ENCODE data around the gene SLC35E2B. TPM values are rescaled to one million over a fixed set of nuclear protein-coding genes. Genes with fewer than 3 reads are reported as not detected.
"Not testable (repeated sequence)": the region's sequence is repeated elsewhere in the genome, so short reads cannot be mapped to it uniquely, and the experiment has no call there.

Gene SLC35E2B
- total and polyA plus RNA-seq, 4 donors, result 8.1 to 53.5 (median 28.6) TPM

DNA sequence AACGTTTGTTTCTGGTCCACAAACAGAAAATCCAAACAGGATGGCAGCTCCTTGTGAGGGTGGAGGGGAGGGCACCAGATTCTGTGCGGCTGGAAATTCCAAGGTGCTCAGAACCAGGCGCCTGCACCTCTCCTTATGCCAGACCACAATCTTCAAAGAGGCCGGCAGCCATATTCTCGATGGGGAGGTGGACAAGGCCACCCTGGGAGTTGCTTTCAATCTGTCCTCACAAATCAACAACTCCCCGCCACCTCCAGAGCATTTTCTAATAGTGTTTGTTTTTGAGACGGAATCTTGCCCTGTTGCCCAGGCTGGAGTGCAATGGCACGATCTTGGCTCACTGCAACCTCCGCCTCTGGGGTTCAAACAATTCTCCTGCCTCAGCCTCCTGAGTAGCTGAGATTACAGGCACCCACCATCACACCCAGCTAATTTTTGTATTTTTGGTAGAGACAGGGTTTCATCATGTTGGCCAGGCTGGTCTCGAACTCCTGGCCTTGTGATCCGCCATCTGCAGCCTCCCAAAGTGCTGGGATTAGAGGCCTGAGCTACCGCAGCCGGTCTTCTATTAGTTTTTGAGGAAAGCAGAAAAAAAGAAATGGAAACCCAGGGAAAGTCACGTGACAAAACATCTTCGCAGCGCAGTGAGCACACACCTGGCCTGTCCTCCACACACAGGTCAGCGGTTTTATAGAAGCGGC is 36.7 kb upstream of the SLC35E2B start:
- WGBS, 2 donors, result 84 to 90% methylated on average over 8 to 17 of the region's 18 CpGs
- not testable (repeated sequence) for H3K9me3 ChIP-seq (ENCODE audit: control insufficient read depth, low read length); ATAC-seq (ENCODE audit: low FRiP score); H3K36me3 ChIP-seq (ENCODE audit: control insufficient read depth in 1 of 2, insufficient read depth in 2 of 2, low read length in 1 of 2); H3K4me1 ChIP-seq (ENCODE audit: control insufficient read depth in 1 of 2, insufficient read depth in 2 of 2, low read length in 2 of 2); H3K4me3 ChIP-seq (ENCODE audit: low read length in 2 of 2); H3K27me3 ChIP-seq (ENCODE audit: control insufficient read depth in 1 of 2, insufficient read depth in 2 of 2, low read length in 1 of 2); H3K27ac ChIP-seq (ENCODE audit: low read depth in 1 of 2, low read length in 2 of 2)
- DNase-seq, result peak in 1 of 2 donors; percentile 44
- intact Hi-C loops (cut with DNase I), result loop anchor here in 1 of 2 donors (10.0 kb wide), 1 partner anchor 64 kb away; no protein-coding TSS in a partner anchor

DNA sequence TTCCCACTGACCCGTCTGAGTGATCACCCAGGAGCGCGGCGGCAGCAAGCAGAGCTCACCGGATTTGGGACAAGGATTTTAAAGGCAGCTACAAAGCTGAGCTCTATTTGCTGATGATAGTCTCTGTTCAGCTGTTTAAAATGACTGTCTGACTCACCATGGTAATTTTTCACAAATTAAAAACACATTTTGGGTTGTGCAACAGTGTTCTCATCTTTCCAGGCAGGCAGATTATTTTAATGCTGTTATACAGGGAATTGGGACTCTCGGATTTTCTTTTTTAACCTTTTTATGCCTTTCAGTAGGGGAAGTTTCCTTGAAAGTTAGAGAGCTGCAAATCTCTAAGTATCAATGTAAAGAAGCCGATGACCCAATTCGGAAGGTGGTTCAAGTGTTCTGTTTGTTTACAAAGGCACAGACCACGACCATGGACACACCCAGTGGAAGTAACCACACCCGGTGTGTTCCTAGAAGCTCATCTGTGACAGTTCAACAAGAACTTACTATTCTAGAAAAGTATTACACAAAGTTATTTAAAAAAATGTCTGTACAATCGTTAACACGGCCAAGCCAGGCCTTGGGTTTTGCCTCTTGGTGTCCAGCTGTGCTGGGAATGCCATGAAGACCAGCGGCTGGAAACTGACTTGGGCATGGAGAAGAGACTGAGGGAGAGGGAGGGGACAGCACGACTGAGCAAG is 35.9 kb upstream of the SLC35E2B start:
- 76% methylated on average over 10 to 14 of the region's 14 CpGs for WGBS, 2 donors
- not testable (repeated sequence) for H3K27ac ChIP-seq (ENCODE audit: low read depth in 1 of 2, low read length in 2 of 2); H3K36me3 ChIP-seq (ENCODE audit: control insufficient read depth in 1 of 2, insufficient read depth in 2 of 2, low read length in 1 of 2); ATAC-seq (ENCODE audit: low FRiP score); H3K9me3 ChIP-seq (ENCODE audit: control insufficient read depth, low read length); H3K4me1 ChIP-seq (ENCODE audit: control insufficient read depth in 1 of 2, insufficient read depth in 2 of 2, low read length in 2 of 2); H3K27me3 ChIP-seq (ENCODE audit: control insufficient read depth in 1 of 2, insufficient read depth in 2 of 2, low read length in 1 of 2); H3K4me3 ChIP-seq (ENCODE audit: low read length in 2 of 2)
- intact Hi-C loops (cut with DNase I), result loop anchor here in 1 of 2 donors (10.0 kb wide), 1 partner anchor 64 kb away; no protein-coding TSS in a partner anchor
- peak in 1 of 2 donors; percentile 19 for DNase-seq

DNA sequence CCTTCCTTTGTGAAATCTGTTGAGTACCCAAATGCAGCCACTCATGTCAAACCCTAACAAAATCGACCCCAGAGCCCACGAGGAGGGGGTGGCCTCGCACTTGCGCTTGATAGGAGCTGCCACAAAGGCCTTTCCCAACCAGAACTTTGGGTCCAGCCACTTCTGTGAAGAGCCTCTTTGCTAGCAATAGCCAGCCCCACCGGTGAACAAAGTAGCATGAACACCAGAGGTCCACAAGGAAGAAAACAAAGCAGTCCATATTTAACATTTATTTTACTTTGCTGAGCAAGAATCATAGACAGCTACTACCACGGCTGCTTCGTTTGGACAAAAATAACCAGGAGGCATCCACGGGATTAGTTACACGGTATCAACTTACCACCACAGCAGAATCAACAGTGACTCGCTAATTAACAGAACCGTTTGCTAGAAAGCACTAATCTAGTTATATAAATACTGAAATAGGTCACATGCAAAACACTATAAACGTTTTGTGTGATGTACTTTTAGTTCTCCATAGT is 34.6 kb upstream of the SLC35E2B start:
- intact Hi-C loops (cut with DNase I), result loop anchor here in 1 of 2 donors (10.0 kb wide), 1 partner anchor 62 kb away; no protein-coding TSS in a partner anchor
- not testable (repeated sequence) for H3K4me1 ChIP-seq (ENCODE audit: control insufficient read depth in 1 of 2, insufficient read depth in 2 of 2, low read length in 2 of 2); H3K27me3 ChIP-seq (ENCODE audit: control insufficient read depth in 1 of 2, insufficient read depth in 2 of 2, low read length in 1 of 2); ATAC-seq (ENCODE audit: low FRiP score); H3K4me3 ChIP-seq (ENCODE audit: low read length in 2 of 2); H3K36me3 ChIP-seq (ENCODE audit: control insufficient read depth in 1 of 2, insufficient read depth in 2 of 2, low read length in 1 of 2); H3K27ac ChIP-seq (ENCODE audit: low read depth in 1 of 2, low read length in 2 of 2); H3K9me3 ChIP-seq (ENCODE audit: control insufficient read depth, low read length)
- peak in 1 of 2 donors; percentile 23 for DNase-seq
- WGBS, 2 donors, result 75 to 84% methylated on average over 7 to 11 of the region's 12 CpGs

DNA sequence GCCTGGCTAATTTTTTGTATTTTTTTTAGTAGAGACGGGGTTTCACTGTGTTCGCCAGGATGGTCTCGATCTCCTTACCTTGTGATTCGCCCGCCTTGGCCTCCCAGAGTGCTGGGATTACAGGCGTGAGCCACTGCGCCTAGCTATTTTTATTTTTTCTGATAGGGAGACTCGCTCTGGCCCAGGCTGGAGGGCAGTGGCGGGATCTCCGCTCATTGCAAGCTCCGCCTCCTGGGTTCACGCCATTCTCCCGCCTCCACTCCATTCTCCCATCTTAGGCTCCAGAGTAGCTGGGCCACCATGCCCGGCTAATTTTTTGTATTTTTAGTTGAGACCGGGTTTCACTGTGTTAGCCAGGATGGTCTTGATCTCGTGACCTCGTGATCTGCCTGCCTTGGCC is 33.5 kb upstream of the SLC35E2B start:
- intact Hi-C loops (cut with DNase I), result loop anchor here in 1 of 2 donors (10.0 kb wide), 1 partner anchor 61 kb away; no protein-coding TSS in a partner anchor
- not testable (repeated sequence) for H3K27ac ChIP-seq (ENCODE audit: low read depth in 1 of 2, low read length in 2 of 2); H3K4me1 ChIP-seq (ENCODE audit: control insufficient read depth in 1 of 2, insufficient read depth in 2 of 2, low read length in 2 of 2); H3K27me3 ChIP-seq (ENCODE audit: control insufficient read depth in 1 of 2, insufficient read depth in 2 of 2, low read length in 1 of 2); ATAC-seq (ENCODE audit: low FRiP score); H3K9me3 ChIP-seq (ENCODE audit: control insufficient read depth, low read length); H3K36me3 ChIP-seq (ENCODE audit: control insufficient read depth in 1 of 2, insufficient read depth in 2 of 2, low read length in 1 of 2); H3K4me3 ChIP-seq (ENCODE audit: low read length in 2 of 2)
- peak in 1 of 2 donors; percentile 68 for DNase-seq
- WGBS, 2 donors, result 92 to 94% methylated on average over 15 to 17 of the region's 17 CpGs

DNA sequence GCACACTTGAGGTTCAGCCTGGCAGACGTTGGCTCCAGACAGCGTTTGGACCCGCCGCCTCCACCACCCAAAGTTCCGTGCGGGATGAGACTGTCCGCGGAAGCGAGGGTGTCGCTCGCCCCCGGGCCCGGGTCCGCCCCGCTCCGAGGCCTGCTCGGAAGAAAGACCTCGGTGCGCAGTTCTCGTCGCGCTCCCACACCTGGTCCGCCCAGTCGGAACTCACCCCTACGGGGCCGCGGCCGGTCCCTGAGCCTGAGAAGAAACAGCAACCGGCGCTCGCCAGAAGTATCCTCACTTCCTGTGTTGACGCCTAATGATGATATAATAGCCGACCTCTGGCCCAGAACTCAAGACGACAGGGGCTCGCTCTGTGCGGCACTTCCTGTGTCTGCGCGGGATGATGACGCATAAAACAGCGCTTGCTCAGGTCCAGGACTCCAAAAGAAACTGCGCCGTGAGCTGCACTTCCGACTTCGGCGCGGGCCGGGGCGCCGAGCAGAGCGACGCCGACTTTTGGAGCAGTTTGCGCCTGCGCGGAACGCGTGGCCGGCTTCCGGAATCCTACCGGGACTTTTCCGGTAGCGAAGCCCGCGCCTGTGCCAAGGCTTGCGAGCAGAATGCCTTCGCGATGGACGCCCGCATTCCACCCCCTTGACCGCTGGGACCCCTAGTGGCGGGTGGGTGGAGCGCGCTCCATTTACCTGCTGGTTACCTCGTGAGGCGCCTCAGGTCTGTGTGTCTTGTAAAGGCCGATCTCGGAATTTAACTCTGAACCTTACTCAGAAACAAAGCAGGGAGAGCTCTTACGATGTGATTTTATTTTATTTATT is 31.7 kb upstream of the SLC35E2B start, which contains the start of gene CDK11A:
TSS of gene CDK11A (minus strand) at position 323 of the 830 bp plus-strand sequence. CDS start 1,539 bp downstream, outside the sequence.
- H3K9me3 ChIP-seq (ENCODE audit: control insufficient read depth, low read length); H3K36me3 ChIP-seq (ENCODE audit: control insufficient read depth in 1 of 2, insufficient read depth in 2 of 2, low read length in 1 of 2); H3K27me3 ChIP-seq (ENCODE audit: control insufficient read depth in 1 of 2, insufficient read depth in 2 of 2, low read length in 1 of 2); H3K4me1 ChIP-seq (ENCODE audit: control insufficient read depth in 1 of 2, insufficient read depth in 2 of 2, low read length in 2 of 2): not testable (repeated sequence)
- intact Hi-C loops (cut with DNase I), result loop anchor here in 1 of 2 donors (10.0 kb wide), 1 partner anchor 59 kb away; no protein-coding TSS in a partner anchor
- H3K27ac ChIP-seq (ENCODE audit: low read depth in 1 of 2, low read length in 2 of 2), result peak within 1 kb of the TSS in 1 of 2 donors; percentile 82
- WGBS, 2 donors, result 0% methylated on average over 34 to 62 of the region's 78 CpGs
- ATAC-seq (ENCODE audit: low FRiP score), result peak; percentile 97
- peak within 1 kb of the TSS; percentile 51 to 52 for H3K4me3 ChIP-seq (ENCODE audit: low read length in 2 of 2)
- peak; percentile 99 for DNase-seq

DNA sequence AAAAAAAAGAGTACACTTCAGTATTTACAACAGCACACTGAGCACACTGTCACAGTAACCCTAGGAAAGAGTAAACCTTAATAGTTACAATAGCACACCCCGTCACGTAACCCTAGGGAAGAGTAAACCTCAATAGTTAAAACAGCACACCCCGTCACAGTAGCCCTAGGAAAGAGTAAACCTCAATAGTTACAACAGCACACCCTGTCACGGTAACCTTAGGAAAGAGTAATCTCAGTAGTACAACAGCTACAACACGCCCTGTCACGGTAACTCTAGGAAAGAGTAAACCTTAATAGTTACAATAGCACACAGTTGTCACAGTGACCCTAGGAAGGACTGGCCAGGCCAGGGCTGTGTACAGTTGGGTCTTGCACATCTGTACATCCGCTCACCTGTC is 28.6 kb upstream of the SLC35E2B start:
- ATAC-seq (ENCODE audit: low FRiP score), result no peak
- Histone ChIP-seq H3K4me3 (ENCODE audit: low read length in 2 of 2) (no peak overlapping the region), H3K9me3 (ENCODE audit: control insufficient read depth, low read length) (no peaks in the 10 kb centered on the region), H3K27ac (ENCODE audit: low read depth in 1 of 2, low read length in 2 of 2) (no peak overlapping the region), H3K27me3 (ENCODE audit: control insufficient read depth in 1 of 2, insufficient read depth in 2 of 2, low read length in 1 of 2) (no peaks in the 10 kb centered on the region), H3K4me1 (ENCODE audit: control insufficient read depth in 1 of 2, insufficient read depth in 2 of 2, low read length in 2 of 2) (no peaks in the 10 kb centered on the region), H3K36me3 (ENCODE audit: control insufficient read depth in 1 of 2, insufficient read depth in 2 of 2, low read length in 1 of 2) (peaks cover 0 to 6% of the 10 kb centered on the region in 2 donors)
- peak in 1 of 2 donors; percentile 2 for DNase-seq
- intact Hi-C loops (cut with DNase I), result loop anchor here in 1 of 2 donors (10.0 kb wide), 1 partner anchor 56 kb away; no protein-coding TSS in a partner anchor
- WGBS, 2 donors, result 78 to 79% methylated on average over 7 of the region's 7 CpGs

DNA sequence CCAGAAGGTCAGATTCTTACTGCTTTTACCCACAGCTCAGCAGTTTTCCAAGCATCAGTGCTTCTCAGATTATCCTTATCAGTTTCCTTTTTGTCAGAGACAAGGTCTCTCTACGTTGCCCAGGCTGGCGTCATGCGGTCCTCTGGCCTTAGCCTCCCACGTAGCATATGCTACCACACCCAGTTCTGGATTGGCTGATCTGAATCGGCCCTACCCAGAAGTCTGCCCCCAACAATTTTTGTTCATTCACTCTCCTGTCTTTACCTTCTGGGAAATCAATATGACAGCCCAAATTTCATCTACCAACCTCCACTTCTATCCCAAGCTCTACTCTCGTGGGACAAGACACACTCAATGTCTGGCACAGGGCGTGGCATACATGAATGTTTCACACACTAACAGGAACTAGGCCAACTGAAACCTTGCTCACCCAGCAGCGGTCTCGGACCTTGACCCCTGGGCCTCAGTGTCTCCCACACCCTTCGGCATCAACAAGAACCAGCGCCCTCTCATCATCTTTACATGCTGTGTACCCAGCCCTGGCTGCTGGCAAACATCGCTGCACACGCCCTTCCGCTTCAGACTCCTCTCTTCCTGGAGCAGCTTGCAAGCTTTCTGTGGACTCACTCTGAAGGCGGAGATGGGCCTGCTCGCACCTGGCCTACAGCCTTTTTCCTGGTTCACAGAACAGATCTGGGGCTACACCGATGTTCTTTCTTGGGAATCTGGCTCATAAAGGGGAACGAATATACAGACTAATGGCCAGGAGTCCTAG is 22.7 kb upstream of the SLC35E2B start:
- peak in 1 of 2 donors; percentile 23 for DNase-seq
- ATAC-seq (ENCODE audit: low FRiP score); intact Hi-C loops (cut with DNase I); H3K36me3 ChIP-seq (ENCODE audit: control insufficient read depth in 1 of 2, insufficient read depth in 2 of 2, low read length in 1 of 2); H3K4me1 ChIP-seq (ENCODE audit: control insufficient read depth in 1 of 2, insufficient read depth in 2 of 2, low read length in 2 of 2); H3K4me3 ChIP-seq (ENCODE audit: low read length in 2 of 2); H3K9me3 ChIP-seq (ENCODE audit: control insufficient read depth, low read length); H3K27ac ChIP-seq (ENCODE audit: low read depth in 1 of 2, low read length in 2 of 2); H3K27me3 ChIP-seq (ENCODE audit: control insufficient read depth in 1 of 2, insufficient read depth in 2 of 2, low read length in 1 of 2): not testable (repeated sequence)
- 86 to 90% methylated on average over 9 to 15 of the region's 18 CpGs for WGBS, 2 donors
